Endothelial cell (in vitro differentiated cells): ENCODE results near the gene SNRPB2. TPM values are rescaled to one million over a fixed set of nuclear protein-coding genes. Genes with fewer than 3 reads are reported as not detected.
A peak's percentile ranks its signal among the peaks of the same experiment; 100 is the strongest.

Experiments used
- DNase-seq: peaks from one replicate; pipeline ENCODE4 v3.0.0; 2021; ENCODE audit warnings: low spot score
- H3K27ac Mint-ChIP-seq: one replicate; pipeline ENCODE4 v1.8.0; 2021; ENCODE audit warnings: mixed read lengths, inconsistent platforms; ENCODE audit not compliant: unreplicated experiment
- H3K27me3 Mint-ChIP-seq: one replicate; pipeline ENCODE4 v1.8.0; 2021; ENCODE audit warnings: mild to moderate bottlenecking, moderate library complexity, mixed read lengths, inconsistent platforms; ENCODE audit not compliant: unreplicated experiment
- H3K36me3 Mint-ChIP-seq: one replicate; pipeline ENCODE4 v1.8.0; 2021; ENCODE audit warnings: mild to moderate bottlenecking, low read depth, mixed read lengths, inconsistent platforms; ENCODE audit not compliant: unreplicated experiment
- H3K4me1 Mint-ChIP-seq: one replicate; pipeline ENCODE4 v1.8.0; 2021; ENCODE audit warnings: mild to moderate bottlenecking, mixed read lengths, inconsistent platforms; ENCODE audit not compliant: unreplicated experiment
- H3K4me3 Mint-ChIP-seq: one replicate; pipeline ENCODE4 v1.8.0; 2021; ENCODE audit warnings: mild to moderate bottlenecking, mixed read lengths, inconsistent platforms; ENCODE audit not compliant: unreplicated experiment
- H3K9me3 Mint-ChIP-seq: one replicate; pipeline ENCODE4 v1.8.0; 2021; ENCODE audit warnings: mixed read lengths, inconsistent platforms; ENCODE audit not compliant: unreplicated experiment
- CTCF ChIP-seq: fragments of 200-600 bp; sonication (generic); IDR thresholded peaks from one replicate; pipeline ENCODE4 v1.5.0; 2021; ENCODE audit warnings: antibody characterized with exemption; ENCODE audit not compliant: unreplicated experiment
- long read RNA-seq: library from polyadenylated mRNA; unstranded; transcript quantifications from one replicate; pipeline ENCODE4 v2.0.0, GENCODE V29; 2020; ENCODE audit not compliant: unreplicated experiment
- total RNA-seq: library from RNA; stranded (reverse); fragmentation: NEBNext Ultra II Directional; extraction: Animal tissue kit (Norgen Biotek cat#: 25700); gene quantifications from one replicate; pipeline ENCODE4 v1.2.1, GENCODE V29; 2021; ENCODE audit not compliant: unreplicated experiment

SNRPB2 gene
- 61.9 TPM for total RNA-seq
- long read RNA-seq, transcript SNRPB2-201 (7 exons, 2,452 nt), result major isoform, 6 of 37 reads
- long read RNA-seq, partial matches to known transcripts, result 25 of 37 reads
- long read RNA-seq, other reads (novel, unspliced or antisense), result 2 of 37 reads

- peaks cover 21% of the 10 kb centered on the region for H3K4me1 Mint-ChIP-seq
- no peaks in the 10 kb centered on the region for H3K9me3 Mint-ChIP-seq
- peaks cover 3% of the 10 kb centered on the region for H3K27me3 Mint-ChIP-seq
- peak; percentile 88 for DNase-seq
- peak within 1 kb of the TSS; percentile 99 for H3K4me3 Mint-ChIP-seq
- H3K27ac Mint-ChIP-seq, result peak within 1 kb of the TSS; percentile 100
- no peak for TF ChIP-seq CTCF
- peaks cover 9% of the 10 kb centered on the region for H3K36me3 Mint-ChIP-seq
Observed at GRCh38 chr20:16729565-16730460, at the start of gene SNRPB2. TSS of gene SNRPB2 (plus strand) at chr20:16730026. CDS start at chr20:16731703, 1,677 bp downstream.

- Mint-ChIP-seq H3K36me3 (no peaks in the 10 kb centered on the region), H3K9me3 (no peaks in the 10 kb centered on the region), H3K27ac (no peak overlapping the region), H3K27me3 (no peaks in the 10 kb centered on the region), H3K4me1 (peaks cover 4% of the 10 kb centered on the region), H3K4me3 (no peak overlapping the region)
- no peak for DNase-seq
- TF ChIP-seq CTCF, result no peak
Observed at GRCh38 chr20:16684416-16684815, 45.4 kb upstream of the SNRPB2 start.

GRCh38 chr20:16689906-16690305, 39.9 kb upstream of the SNRPB2 start:
- Mint-ChIP-seq H3K27me3 (no peaks in the 10 kb centered on the region), H3K4me3 (no peak overlapping the region), H3K27ac (no peak overlapping the region), H3K9me3 (no peaks in the 10 kb centered on the region), H3K36me3 (no peaks in the 10 kb centered on the region), H3K4me1 (peaks cover 6% of the 10 kb centered on the region)
- no peak for DNase-seq
- TF ChIP-seq CTCF, result no peak

GRCh38 chr20:16691381-16691780, 38.4 kb upstream of the SNRPB2 start:
- H3K4me3 Mint-ChIP-seq, result no peak overlapping the region
- no peak for TF ChIP-seq CTCF
- no peaks in the 10 kb centered on the region for H3K9me3 Mint-ChIP-seq
- peaks cover 6% of the 10 kb centered on the region for H3K4me1 Mint-ChIP-seq
- no peaks in the 10 kb centered on the region for H3K27me3 Mint-ChIP-seq
- no peaks in the 10 kb centered on the region for H3K36me3 Mint-ChIP-seq
- H3K27ac Mint-ChIP-seq, result no peak overlapping the region
- DNase-seq, result no peak

- H3K4me3 Mint-ChIP-seq, result no peak overlapping the region
- DNase-seq, result no peak
- no peaks in the 10 kb centered on the region for H3K27me3 Mint-ChIP-seq
- no peaks in the 10 kb centered on the region for H3K36me3 Mint-ChIP-seq
- peaks cover 6% of the 10 kb centered on the region for H3K4me1 Mint-ChIP-seq
- TF ChIP-seq CTCF, result no peak
- H3K27ac Mint-ChIP-seq, result no peak overlapping the region
- H3K9me3 Mint-ChIP-seq, result no peaks in the 10 kb centered on the region
Observed at GRCh38 chr20:16692009-16692408, 37.8 kb upstream of the SNRPB2 start.
